Upper lobe of right lung (tissue), 1 donor: ENCODE data around the gene LAYN. TPM values are rescaled to one million over a fixed set of nuclear protein-coding genes. Genes with fewer than 3 reads are reported as not detected.

Source experiments
- ATAC-seq: fragments of 200-7000 bp; cut with Tn5 transposase; one replicate; pipeline ENCODE4 v1.9.1; 2020; ENCODE audit warnings: mild to moderate bottlenecking, moderate library complexity
- DNase-seq: peaks from one replicate; pipeline ENCODE4 v3.0.0-alpha.2; 2020
- H3K27ac ChIP-seq: fragments of 200-600 bp; one replicate; pipeline ENCODE4 v1.8.0; 2022
- H3K27me3 ChIP-seq: fragments of 200-600 bp; one replicate; pipeline ENCODE4 v1.8.0; 2022; ENCODE audit warnings: mild to moderate bottlenecking
- H3K36me3 ChIP-seq: fragments of 200-600 bp; one replicate; pipeline ENCODE4 v1.8.0; 2022
- H3K4me1 ChIP-seq: fragments of 200-600 bp; one replicate; pipeline ENCODE4 v1.8.0; 2022
- H3K4me3 ChIP-seq: fragments of 200-600 bp; one replicate; pipeline ENCODE4 v1.8.0; 2022; ENCODE audit warnings: mild to moderate bottlenecking
- H3K9me3 ChIP-seq: fragments of 200-600 bp; one replicate; pipeline ENCODE4 v1.8.0; 2022
- CTCF ChIP-seq: fragments of 200-600 bp; IDR thresholded peaks from one replicate; pipeline ENCODE4 v1.8.0; 2022; ENCODE audit warnings: antibody characterized with exemption
- intact Hi-C: fragments of 100-400 bp; cut with DNase I; formaldehyde crosslinking; loops from one replicate; pipeline ENCODE4 v1.11.0; 2022
- total RNA-seq: library from RNA; stranded (reverse); fragmentation: NEBNext Ultra II Directional; extraction: Animal tissue kit (Norgen Biotek cat#: 25700); gene quantifications from one replicate; pipeline ENCODE4 v1.2.1, GENCODE V29; 2021
- donor health status: DM: no; HTN: yes; CAD: no; lungs with severe emphysema.

LAYN gene
- total RNA-seq, 1 donor from 2014 or later = 17.5 TPM

DNA sequence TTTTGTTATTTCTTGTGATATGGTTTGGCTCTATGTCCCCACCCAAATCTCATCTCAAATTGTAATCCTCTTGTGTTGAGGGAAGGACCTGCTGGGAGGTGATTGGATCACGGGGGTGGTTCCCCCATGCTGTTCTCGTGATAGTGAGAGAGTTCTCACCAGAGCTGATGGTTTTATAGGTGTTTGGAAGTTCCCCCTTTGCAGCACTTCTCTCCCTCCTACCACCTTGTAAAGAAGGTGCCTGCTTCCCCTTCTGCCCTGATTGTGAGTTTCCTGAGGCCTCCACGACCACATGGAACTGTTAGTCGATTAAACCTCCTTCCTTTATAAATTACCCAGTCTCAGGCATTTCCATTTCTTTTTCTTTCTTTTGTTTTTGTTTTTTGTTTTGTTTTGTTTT is 37.3 kb downstream of the LAYN start:
- no peaks in the 10 kb centered on the region for H3K4me1 ChIP-seq
- H3K36me3 ChIP-seq = no peaks in the 10 kb centered on the region
- no peak for TF ChIP-seq CTCF
- DNase-seq (no peak), ATAC-seq (no peak)
- no peak overlapping the region for H3K4me3 ChIP-seq
- H3K9me3 ChIP-seq = no peaks in the 10 kb centered on the region
- H3K27ac ChIP-seq = no peak overlapping the region
- H3K27me3 ChIP-seq = no peaks in the 10 kb centered on the region
- intact Hi-C loops = no loop called here

GRCh38 chr11:111581341-111581740 is 40.8 kb downstream of the LAYN start:
- H3K27me3 ChIP-seq = no peaks in the 10 kb centered on the region
- intact Hi-C loops = no loop called here
- DNase-seq (no peak), ATAC-seq (no peak)
- H3K4me3 ChIP-seq = no peak overlapping the region
- H3K36me3 ChIP-seq = no peaks in the 10 kb centered on the region
- H3K27ac ChIP-seq = no peak overlapping the region
- H3K9me3 ChIP-seq = no peaks in the 10 kb centered on the region
- H3K4me1 ChIP-seq = no peaks in the 10 kb centered on the region
- no peak for TF ChIP-seq CTCF

DNA sequence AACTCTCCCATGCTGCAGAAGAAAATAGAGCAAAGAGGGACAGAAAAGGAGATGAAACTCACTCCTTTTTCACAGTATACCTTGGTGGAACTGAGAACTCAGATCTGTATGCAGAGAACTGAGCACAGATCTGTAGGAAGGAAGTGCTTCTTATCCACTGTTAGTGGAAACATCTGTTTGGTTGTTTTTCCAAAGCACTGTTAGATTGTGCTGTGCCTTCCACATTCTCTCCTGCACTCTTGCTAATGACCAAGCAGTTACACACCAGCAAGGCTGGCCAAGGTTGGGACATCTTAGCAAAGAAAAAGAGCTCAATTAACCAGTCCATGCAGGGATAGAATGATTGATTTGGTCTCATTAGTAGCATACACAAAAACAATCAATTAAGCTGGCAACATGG is 41.6 kb downstream of the LAYN start:
- Histone ChIP-seq H3K4me3 (no peak overlapping the region), H3K9me3 (no peaks in the 10 kb centered on the region), H3K27me3 (no peaks in the 10 kb centered on the region), H3K27ac (no peak overlapping the region), H3K4me1 (no peaks in the 10 kb centered on the region), H3K36me3 (no peaks in the 10 kb centered on the region)
- intact Hi-C loops = no loop called here
- ATAC-seq (no peak), DNase-seq (no peak)
- no peak for TF ChIP-seq CTCF

- Histone ChIP-seq H3K36me3 (no peaks in the 10 kb centered on the region), H3K4me1 (no peaks in the 10 kb centered on the region), H3K4me3 (no peak overlapping the region), H3K27ac (no peak overlapping the region), H3K27me3 (no peaks in the 10 kb centered on the region), H3K9me3 (no peaks in the 10 kb centered on the region)
- intact Hi-C loops = no loop called here
- DNase-seq = no peak
- no peak for ATAC-seq
- no peak for TF ChIP-seq CTCF
Measured at GRCh38 chr11:111582881-111583280, 42.4 kb downstream of the LAYN start.

DNA sequence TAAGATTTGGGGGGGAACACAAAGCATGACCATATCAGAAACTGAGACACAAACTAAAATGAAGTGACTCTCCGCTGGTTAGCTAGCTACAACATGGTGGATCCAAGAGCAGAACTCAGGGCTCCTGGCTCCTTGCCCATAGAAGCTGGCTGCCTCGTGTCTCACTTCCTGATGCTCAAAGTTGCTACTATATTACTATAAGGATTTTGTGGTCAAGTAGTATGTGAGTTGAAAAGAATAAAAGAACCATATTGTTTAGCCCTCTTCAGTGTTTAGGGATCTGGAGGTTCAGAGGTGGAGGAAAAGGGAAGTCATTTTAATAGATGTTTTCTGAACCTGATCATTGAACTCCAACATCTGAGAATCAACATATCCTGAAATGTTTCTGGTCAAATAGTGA is 44.9 kb downstream of the LAYN start:
- DNase-seq = no peak
- no peaks in the 10 kb centered on the region for H3K36me3 ChIP-seq
- no peak for TF ChIP-seq CTCF
- peak; percentile 56 for ATAC-seq
- H3K4me1 ChIP-seq = no peaks in the 10 kb centered on the region
- no peaks in the 10 kb centered on the region for H3K27me3 ChIP-seq
- no peak overlapping the region for H3K4me3 ChIP-seq
- H3K27ac ChIP-seq = no peak overlapping the region
- intact Hi-C loops = no loop called here
- H3K9me3 ChIP-seq = no peaks in the 10 kb centered on the region

DNA sequence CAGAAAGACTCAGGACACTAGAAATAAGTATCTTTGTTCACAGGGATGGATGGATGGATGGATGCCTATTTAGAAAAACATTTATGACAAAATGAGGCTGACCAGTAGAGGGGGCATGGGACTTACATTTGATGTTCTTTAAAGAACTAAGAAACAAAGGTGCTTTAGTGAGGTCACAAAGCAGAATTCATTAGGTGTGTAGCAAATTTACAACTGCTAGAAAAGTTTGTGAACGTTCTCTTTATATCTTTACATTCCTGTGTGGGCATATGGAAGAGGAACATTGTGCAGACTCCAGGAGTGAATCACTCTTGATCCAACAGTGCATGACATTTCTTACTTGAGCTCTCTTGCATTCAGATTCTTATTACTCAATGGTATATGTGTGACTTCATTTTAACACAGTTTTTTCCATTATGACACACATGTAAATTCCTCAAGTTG is 45.9 kb downstream of the LAYN start:
- Histone ChIP-seq H3K4me1 (no peaks in the 10 kb centered on the region), H3K4me3 (no peak overlapping the region), H3K27me3 (no peaks in the 10 kb centered on the region), H3K36me3 (no peaks in the 10 kb centered on the region), H3K27ac (no peak overlapping the region), H3K9me3 (no peaks in the 10 kb centered on the region)
- intact Hi-C loops = no loop called here
- ATAC-seq = peak; percentile 76
- DNase-seq = no peak
- TF ChIP-seq CTCF = peak; percentile 64
